Nephron progenitor cell (in vitro differentiated cells): ENCODE data around the gene TNS1.

Source experiments
- DNase-seq: peaks from one replicate; pipeline ENCODE4 v3.0.0; 2021
- H3K27ac Mint-ChIP-seq: 2 replicates; pipeline ENCODE4 v1.8.0; 2021; ENCODE audit warnings: mild to moderate bottlenecking, moderate library complexity, mixed read lengths
- H3K27me3 Mint-ChIP-seq: 2 replicates; pipeline ENCODE4 v1.8.0; 2021; ENCODE audit warnings: mild to moderate bottlenecking, low read depth, mixed read lengths; ENCODE audit not compliant: poor library complexity
- H3K36me3 Mint-ChIP-seq: 2 replicates; pipeline ENCODE4 v1.8.0; 2021; ENCODE audit warnings: low read depth, mixed read lengths
- H3K4me1 Mint-ChIP-seq: 2 replicates; pipeline ENCODE4 v1.8.0; 2021; ENCODE audit warnings: mixed read lengths
- H3K4me3 Mint-ChIP-seq: 2 replicates; pipeline ENCODE4 v1.8.0; 2021; ENCODE audit warnings: mild to moderate bottlenecking, moderate library complexity, mixed read lengths
- H3K9me3 Mint-ChIP-seq: 2 replicates; pipeline ENCODE4 v1.8.0; 2021; ENCODE audit warnings: mild to moderate bottlenecking, moderate library complexity, mixed read lengths
- TF ChIP-seq, protein P1 (sequence below): fragments of 200-600 bp; sonication (generic); IDR thresholded peaks from 2 replicates; pipeline ENCODE4 v1.5.0; 2021; ENCODE audit warnings: antibody characterized with exemption

TNS1 gene

DNA sequence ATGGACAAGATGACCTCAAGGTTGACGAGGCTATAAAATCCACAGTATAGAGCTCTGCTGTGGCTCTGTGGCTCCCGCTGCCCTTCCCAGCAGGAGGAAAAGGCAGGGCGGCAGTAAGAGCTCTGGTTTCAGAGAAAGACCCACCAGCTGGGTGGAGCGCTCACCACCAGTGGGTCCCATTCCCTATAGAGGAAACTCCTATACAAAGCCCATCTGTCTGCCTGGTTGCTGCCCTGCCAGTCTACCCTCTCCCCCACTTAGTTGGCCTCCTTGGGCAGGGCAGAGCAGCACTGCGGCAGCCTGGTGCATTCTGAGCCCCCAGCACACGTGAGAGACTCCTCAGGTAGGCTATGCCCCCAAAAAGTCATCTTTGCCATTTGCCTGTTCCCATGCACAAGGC is 26.5 kb downstream of the TNS1 start:
- no peak for DNase-seq
- no peaks in the 10 kb centered on the region for H3K9me3 Mint-ChIP-seq
- peaks cover 31% of the 10 kb centered on the region for H3K4me1 Mint-ChIP-seq
- H3K27me3 Mint-ChIP-seq: peaks cover 19% of the 10 kb centered on the region
- no peak overlapping the region for H3K27ac Mint-ChIP-seq
- H3K36me3 Mint-ChIP-seq: no peaks in the 10 kb centered on the region
- no peak overlapping the region for H3K4me3 Mint-ChIP-seq
- TF ChIP-seq, protein P1, sequence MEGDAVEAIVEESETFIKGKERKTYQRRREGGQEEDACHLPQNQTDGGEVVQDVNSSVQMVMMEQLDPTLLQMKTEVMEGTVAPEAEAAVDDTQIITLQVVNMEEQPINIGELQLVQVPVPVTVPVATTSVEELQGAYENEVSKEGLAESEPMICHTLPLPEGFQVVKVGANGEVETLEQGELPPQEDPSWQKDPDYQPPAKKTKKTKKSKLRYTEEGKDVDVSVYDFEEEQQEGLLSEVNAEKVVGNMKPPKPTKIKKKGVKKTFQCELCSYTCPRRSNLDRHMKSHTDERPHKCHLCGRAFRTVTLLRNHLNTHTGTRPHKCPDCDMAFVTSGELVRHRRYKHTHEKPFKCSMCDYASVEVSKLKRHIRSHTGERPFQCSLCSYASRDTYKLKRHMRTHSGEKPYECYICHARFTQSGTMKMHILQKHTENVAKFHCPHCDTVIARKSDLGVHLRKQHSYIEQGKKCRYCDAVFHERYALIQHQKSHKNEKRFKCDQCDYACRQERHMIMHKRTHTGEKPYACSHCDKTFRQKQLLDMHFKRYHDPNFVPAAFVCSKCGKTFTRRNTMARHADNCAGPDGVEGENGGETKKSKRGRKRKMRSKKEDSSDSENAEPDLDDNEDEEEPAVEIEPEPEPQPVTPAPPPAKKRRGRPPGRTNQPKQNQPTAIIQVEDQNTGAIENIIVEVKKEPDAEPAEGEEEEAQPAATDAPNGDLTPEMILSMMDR: no peak

DNA sequence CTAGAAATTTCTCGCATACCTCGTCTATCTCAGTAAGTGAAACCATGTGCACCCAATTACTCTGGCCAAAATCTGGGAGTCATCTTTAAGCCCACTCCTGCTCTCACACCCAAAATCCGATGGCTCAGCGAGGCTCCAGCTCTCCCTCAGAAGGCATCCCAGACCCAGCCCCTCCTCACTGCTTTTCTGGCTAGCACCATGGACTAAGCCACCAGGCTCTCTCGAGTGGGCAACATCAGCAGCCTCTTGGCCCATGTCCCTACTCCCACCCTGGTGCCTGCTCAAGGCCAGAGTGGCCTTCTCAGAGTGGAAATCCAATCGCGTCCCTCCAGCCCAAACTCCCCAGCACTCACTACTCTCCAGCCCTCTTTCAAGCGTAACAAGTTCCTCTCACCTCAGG is 27.2 kb downstream of the TNS1 start:
- Mint-ChIP-seq H3K9me3 (no peaks in the 10 kb centered on the region), H3K4me3 (no peak overlapping the region), H3K4me1 (peaks cover 27% of the 10 kb centered on the region), H3K36me3 (no peaks in the 10 kb centered on the region), H3K27me3 (peaks cover 14% of the 10 kb centered on the region), H3K27ac (no peak overlapping the region)
- TF ChIP-seq, protein P1: no peak
- no peak for DNase-seq

DNA sequence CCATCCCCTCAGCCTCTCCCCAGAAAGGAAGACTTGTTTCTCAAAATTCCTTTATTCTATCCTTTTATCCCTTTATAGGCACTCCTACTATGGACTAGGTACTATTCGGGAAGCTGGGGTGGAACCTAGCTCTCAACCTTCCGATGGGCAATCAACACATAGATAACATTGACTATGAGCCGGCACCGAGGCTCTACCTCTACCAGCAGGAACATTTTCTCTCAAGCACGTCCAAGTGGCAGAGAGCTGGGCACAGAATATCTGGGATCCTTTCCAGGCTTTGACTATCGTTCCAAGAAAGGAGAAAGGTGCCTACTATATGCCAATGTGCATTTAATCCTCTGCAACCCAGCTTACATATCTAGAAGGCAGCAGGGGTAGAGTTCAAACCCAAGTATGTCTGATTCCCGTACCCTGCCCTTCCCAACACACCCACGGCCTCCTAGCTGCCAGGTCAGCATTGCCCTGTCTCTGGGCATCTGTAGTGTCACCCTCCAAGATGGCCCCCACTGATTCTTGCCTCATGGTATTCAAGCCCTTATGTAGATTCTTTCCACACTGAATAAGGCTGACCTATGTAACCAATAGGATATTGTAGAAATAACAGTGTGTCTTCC is 28.3 kb downstream of the TNS1 start:
- Mint-ChIP-seq H3K27me3 (peaks cover 7% of the 10 kb centered on the region), H3K9me3 (peaks cover 3% of the 10 kb centered on the region), H3K27ac (no peak overlapping the region), H3K4me1 (peaks cover 17% of the 10 kb centered on the region), H3K36me3 (peaks cover 3% of the 10 kb centered on the region), H3K4me3 (no peak overlapping the region)
- no peak for DNase-seq
- TF ChIP-seq, protein P1: no peak

DNA sequence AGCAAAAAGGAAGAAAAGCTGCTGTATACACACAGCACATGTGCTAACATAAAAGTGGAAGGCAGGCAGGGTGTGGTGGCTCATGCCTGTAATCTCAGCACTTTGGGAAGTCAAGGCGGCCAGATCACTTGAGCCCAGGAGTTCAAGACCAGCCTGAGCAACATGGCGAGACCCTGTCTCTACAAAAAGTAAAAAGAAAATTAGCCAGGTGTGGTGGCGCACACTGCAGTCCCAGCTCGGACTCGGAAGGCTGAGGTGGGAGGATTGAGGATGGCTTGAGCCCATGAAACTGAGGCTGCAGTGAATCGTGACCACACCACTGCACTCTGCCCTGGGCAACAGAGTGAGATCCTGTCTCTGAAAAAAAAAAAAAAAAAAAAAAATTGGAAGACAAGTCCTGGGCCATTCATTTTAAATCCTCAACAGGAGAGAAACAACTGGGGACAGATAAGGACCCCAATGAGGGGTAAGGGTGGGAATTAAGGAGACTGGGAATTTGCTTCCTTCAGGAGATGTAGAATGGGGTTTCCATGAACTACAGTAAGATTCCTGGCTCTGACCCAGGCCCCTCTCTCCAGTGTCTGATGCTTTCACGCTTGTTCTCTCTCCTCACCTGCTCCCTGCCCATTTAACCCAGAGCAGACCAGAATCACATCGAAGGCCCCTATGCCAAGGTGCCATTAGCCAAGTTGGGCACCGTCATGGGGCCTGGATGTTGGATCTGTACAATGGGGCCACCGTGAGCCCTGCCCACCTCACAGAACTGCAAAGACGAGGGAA is 29.6 kb downstream of the TNS1 start:
- H3K36me3 Mint-ChIP-seq: peaks cover 3% of the 10 kb centered on the region
- H3K9me3 Mint-ChIP-seq: peaks cover 3% of the 10 kb centered on the region
- H3K27ac Mint-ChIP-seq: no peak overlapping the region
- TF ChIP-seq, protein P1: no peak
- H3K27me3 Mint-ChIP-seq: peaks cover 7% of the 10 kb centered on the region
- H3K4me1 Mint-ChIP-seq: peaks cover 9% of the 10 kb centered on the region
- DNase-seq: no peak
- H3K4me3 Mint-ChIP-seq: no peak overlapping the region

DNA sequence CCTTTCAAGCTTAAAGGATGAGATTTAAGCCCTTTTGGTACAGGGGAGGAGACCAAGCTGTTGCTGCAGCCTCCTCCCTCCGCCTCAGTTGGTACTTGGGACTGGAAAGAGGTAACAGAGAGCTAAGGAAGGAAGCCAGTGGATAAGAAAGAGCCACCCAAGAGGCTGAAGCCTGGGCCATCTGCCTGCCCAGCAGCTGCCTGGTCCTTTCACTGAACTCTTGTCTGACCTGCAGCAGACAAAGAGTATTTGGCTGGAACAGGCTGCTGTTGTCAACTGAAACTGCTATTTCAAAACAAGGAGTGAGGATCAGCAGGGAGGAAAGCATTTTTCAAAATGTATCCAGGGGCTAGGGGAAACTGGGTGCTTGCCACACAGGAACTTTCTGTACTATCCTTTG is 30.3 kb downstream of the TNS1 start:
- Mint-ChIP-seq H3K36me3 (peaks cover 3% of the 10 kb centered on the region), H3K27ac (peak overlapping the region; percentile 43), H3K9me3 (peaks cover 3% of the 10 kb centered on the region), H3K4me3 (no peak overlapping the region), H3K27me3 (peaks cover 7% of the 10 kb centered on the region), H3K4me1 (peaks cover 9% of the 10 kb centered on the region)
- DNase-seq: no peak
- TF ChIP-seq, protein P1: no peak
